SU-DHL-6 (cell line): ENCODE measurements around the gene CASP8.
"Not testable (repeated sequence)": the region's sequence is repeated elsewhere in the genome, so short reads cannot be mapped to it uniquely, and the experiment has no call there.

Source experiments
- H2AFZ ChIP-seq: fragments of 200-600 bp; sonication (generic); 2 replicates; pipeline ENCODE4 v1.6.1; 2014; ENCODE audit warnings: low read depth, mild to moderate bottlenecking, moderate library complexity, mixed read lengths, antibody characterized with exemption, low read length; ENCODE audit not compliant: severe bottlenecking
- H3F3A ChIP-seq: fragments of 200-600 bp; shearing (Covaris generic); 2 replicates; pipeline ENCODE4 v1.6.0; 2016; ENCODE audit warnings: antibody characterized with exemption, mild to moderate bottlenecking; ENCODE audit not compliant: insufficient read depth
- H3K27ac ChIP-seq: fragments of 200-600 bp; sonication (generic); 2 replicates; pipeline ENCODE4 v1.5.1; 2016; ENCODE audit warnings: low read depth, mild to moderate bottlenecking, low read length, moderate library complexity, mixed read lengths
- H3K27me3 ChIP-seq: fragments of 200-600 bp; sonication (generic), shearing (Covaris generic); 2 replicates; pipeline ENCODE4 v1.6.0; 2014; ENCODE audit warnings: mild to moderate bottlenecking, low read length
- H3K36me3 ChIP-seq: fragments of 200-600 bp; sonication (generic); 2 replicates; pipeline ENCODE4 v1.6.1; 2014; ENCODE audit warnings: mild to moderate bottlenecking, low read length, mixed read lengths
- H3K4me2 ChIP-seq: fragments of 300-600, 200-600 bp; shearing (Covaris generic), sonication (generic); 2 replicates; pipeline ENCODE4 v1.6.0; 2014; ENCODE audit warnings: low read length, low read depth, mild to moderate bottlenecking; ENCODE audit not compliant: poor library complexity, severe bottlenecking
- H3K4me3 ChIP-seq: fragments of 200-600 bp; sonication (generic); 2 replicates; pipeline ENCODE4 v1.5.1; 2014; ENCODE audit warnings: antibody characterized with exemption, low read length, mild to moderate bottlenecking, mixed read lengths; ENCODE audit not compliant: insufficient read depth, poor library complexity, severe bottlenecking
- H3K79me2 ChIP-seq: fragments of 200-600 bp; sonication (generic); 2 replicates; pipeline ENCODE4 v1.6.1; 2014; ENCODE audit warnings: mild to moderate bottlenecking, low read length, moderate library complexity; ENCODE audit not compliant: insufficient read depth
- H3K9ac ChIP-seq: fragments of 200-600 bp; sonication (generic); 2 replicates; pipeline ENCODE4 v1.7.0; 2014; ENCODE audit warnings: mild to moderate bottlenecking, low read length
- H3K9me2 ChIP-seq: fragments of 200-600 bp; sonication (generic); replicated peaks from 2 replicates; pipeline ENCODE4 v1.6.1; 2014; ENCODE audit warnings: low read length; ENCODE audit not compliant: insufficient read depth
- H3K9me3 ChIP-seq: fragments of 200-600 bp; sonication (generic); 2 replicates; pipeline ENCODE4 v1.6.1; 2014; ENCODE audit warnings: low read length, mixed read lengths; ENCODE audit not compliant: insufficient read depth
- H4K20me1 ChIP-seq: fragments of 200-600 bp; sonication (generic); 2 replicates; pipeline ENCODE4 v1.6.1; 2014; ENCODE audit warnings: low read depth, mild to moderate bottlenecking, antibody characterized with exemption, low read length, moderate library complexity, mixed read lengths
- CTCF ChIP-seq: fragments of 200-600 bp; sonication (generic); IDR thresholded peaks from one replicate; pipeline ENCODE4 v1.5.1; 2017; ENCODE audit warnings: antibody characterized with exemption, mild to moderate bottlenecking, low read length, moderate library complexity; ENCODE audit not compliant: insufficient read depth, poor library complexity, severe bottlenecking
- EZH2phosphoT487 ChIP-seq: fragments of 200-600 bp; sonication (generic), shearing (Covaris generic); conservative IDR thresholded peaks from 2 replicates; pipeline ENCODE4 v1.6.1; 2018; ENCODE audit warnings: mild to moderate bottlenecking, antibody characterized with exemption, low read length, moderate library complexity, mixed read lengths

CASP8 gene

GRCh38 chr2:201279079-201279478, 18.7 kb downstream of the CASP8 start:
- no peaks in the 10 kb centered on the region for H3F3A ChIP-seq
- no peak overlapping the region for H3K4me3 ChIP-seq
- no peak overlapping the region for H3K27ac ChIP-seq
- no peak overlapping the region for H3K4me2 ChIP-seq
- no peaks in the 10 kb centered on the region for H3K79me2 ChIP-seq
- TF ChIP-seq EZH2phosphoT487 (no peak), CTCF (no peak)
- peaks cover 10% of the 10 kb centered on the region for H3K36me3 ChIP-seq
- H3K9me2 ChIP-seq, result no peaks in the 10 kb centered on the region
- H3K9me3 ChIP-seq, result no peaks in the 10 kb centered on the region
- no peaks in the 10 kb centered on the region for H3K27me3 ChIP-seq
- no peak overlapping the region for H2AFZ ChIP-seq
- no peaks in the 10 kb centered on the region for H4K20me1 ChIP-seq
- H3K9ac ChIP-seq, result no peak overlapping the region

GRCh38 chr2:201280191-201281040, 20.1 kb downstream of the CASP8 start:
- Histone ChIP-seq H4K20me1 (no peaks in the 10 kb centered on the region), H3K27me3 (no peaks in the 10 kb centered on the region), H2AFZ (no peak overlapping the region), H3K9me2 (no peaks in the 10 kb centered on the region), H3K9me3 (no peaks in the 10 kb centered on the region), H3K27ac (no peak overlapping the region), H3K4me3 (no peak overlapping the region), H3K9ac (no peak overlapping the region), H3K79me2 (no peaks in the 10 kb centered on the region), H3F3A (no peaks in the 10 kb centered on the region), H3K4me2 (no peak overlapping the region), H3K36me3 (peaks cover 8% of the 10 kb centered on the region)
- TF ChIP-seq CTCF, result no peak
- TF ChIP-seq EZH2phosphoT487, result no peak

GRCh38 chr2:201285499-201285898, 25.2 kb downstream of the CASP8 start:
- Histone ChIP-seq H4K20me1 (no peaks in the 10 kb centered on the region), H3K9ac (no peak overlapping the region), H3K27ac (no peak overlapping the region), H3K27me3 (no peaks in the 10 kb centered on the region), H3K36me3 (peaks cover 31% of the 10 kb centered on the region), H3K4me3 (no peak overlapping the region), H3K79me2 (no peaks in the 10 kb centered on the region), H3K9me3 (no peaks in the 10 kb centered on the region), H3K9me2 (no peaks in the 10 kb centered on the region), H3F3A (no peaks in the 10 kb centered on the region), H3K4me2 (no peak overlapping the region), H2AFZ (no peak overlapping the region)
- TF ChIP-seq EZH2phosphoT487 (no peak), CTCF (no peak)

GRCh38 chr2:201290457-201291148, 30.3 kb downstream of the CASP8 start:
- H3F3A ChIP-seq, H3K27ac ChIP-seq, H3K27me3 ChIP-seq, H3K4me2 ChIP-seq, H3K4me3 ChIP-seq, H4K20me1 ChIP-seq, H3K9ac ChIP-seq, H3K9me3 ChIP-seq, H3K9me2 ChIP-seq, H2AFZ ChIP-seq, H3K79me2 ChIP-seq: not testable (repeated sequence)
- H3K36me3 ChIP-seq, result peaks cover 31% of the 10 kb centered on the region
